GM10266 (cell line): ENCODE data around the gene TUBA4A.
"Not testable (repeated sequence)": the region's sequence is repeated elsewhere in the genome, so short reads cannot be mapped to it uniquely, and the experiment has no call there.

Experiments
- DNase-seq: peaks from one replicate; pipeline ENCODE4 v3.0.0; 2012; ENCODE audit errors: extremely low spot score
- CTCF ChIP-seq: IDR thresholded peaks from 2 replicates; pipeline ENCODE4 v1.5.1; 2012; ENCODE audit warnings: mild to moderate bottlenecking, low read depth; ENCODE audit not compliant: control insufficient read depth, insufficient read depth; ENCODE audit errors: missing control alignments

Gene TUBA4A

GRCh38 chr2:219291394-219291793 is 37.7 kb upstream of the TUBA4A start:
- DNase-seq: no peak
- TF ChIP-seq CTCF: no peak

GRCh38 chr2:219290381-219291171 is 36.9 kb upstream of the TUBA4A start:
- no peak for DNase-seq
- no peak for TF ChIP-seq CTCF

GRCh38 chr2:219289537-219290361 is 36.0 kb upstream of the TUBA4A start:
- DNase-seq: no peak
- TF ChIP-seq CTCF: no peak

GRCh38 chr2:219289195-219289536 is 35.4 kb upstream of the TUBA4A start:
- no peak for TF ChIP-seq CTCF
- DNase-seq: no peak

GRCh38 chr2:219287580-219288265 is 34.0 kb upstream of the TUBA4A start:
- TF ChIP-seq CTCF: no peak

GRCh38 chr2:219287116-219287440 is 33.4 kb upstream of the TUBA4A start:
- not testable (repeated sequence) for DNase-seq

More at GRCh38 chr2:219287580-219288265, 34.0 kb upstream of the TUBA4A start:
- no peak for DNase-seq

GRCh38 chr2:219286436-219287115 is 32.9 kb upstream of the TUBA4A start:
- TF ChIP-seq CTCF: no peak
- DNase-seq: no peak
